Fibroblast of skin of scalp (primary cell): ENCODE data around the gene FTCDNL1. TPM values are rescaled to one million over a fixed set of nuclear protein-coding genes. Genes with fewer than 3 reads are reported as not detected.
A peak's percentile ranks its signal among the peaks of the same experiment; 100 is the strongest.

Experiments used
- DNase-seq: peaks from one replicate; pipeline ENCODE4 v3.0.0-alpha.2; 2013
- polyA plus RNA-seq, 2 experiments: library from polyadenylated mRNA; unstranded; fragments of 120-200 nt; gene quantifications; one replicate each; pipeline ENCODE4 v1.2.1, GENCODE V29; 2013; ENCODE audit not compliant: insufficient read length in 2 of 2

Gene FTCDNL1
- polyA plus RNA-seq (2013, experiment 1 of 2; ENCODE audit: insufficient read length): not detected
- polyA plus RNA-seq (2013, experiment 2 of 2; ENCODE audit: insufficient read length): not detected

- peak; percentile 30 for DNase-seq
Observed at GRCh38 chr2:199850718-199851500, at the start of gene FTCDNL1. Gene FTCDNL1 (minus strand): TSS chr2:199851192. CDS start chr2:199848962, 2,230 bp downstream.

- no peak for DNase-seq
Observed at GRCh38 chr2:199896617-199897016, 45.6 kb upstream of the FTCDNL1 start.

GRCh38 chr2:199895406-199895805, 44.4 kb upstream of the FTCDNL1 start:
- no peak for DNase-seq

GRCh38 chr2:199883474-199884212, 32.7 kb upstream of the FTCDNL1 start:
- DNase-seq: no peak

- DNase-seq: no peak
Observed at GRCh38 chr2:199882667-199883066, 31.7 kb upstream of the FTCDNL1 start.

- peak; percentile 60 for DNase-seq
Observed at GRCh38 chr2:199875400-199875799, 24.4 kb upstream of the FTCDNL1 start.

GRCh38 chr2:199874209-199874608, 23.2 kb upstream of the FTCDNL1 start:
- DNase-seq: no peak

- DNase-seq: peak; percentile 8
Observed at GRCh38 chr2:199870581-199870980, 19.6 kb upstream of the FTCDNL1 start.

- DNase-seq: no peak
Observed at GRCh38 chr2:199869653-199870052, 18.7 kb upstream of the FTCDNL1 start.

GRCh38 chr2:199869227-199869541, 18.2 kb upstream of the FTCDNL1 start:
- DNase-seq: no peak

- DNase-seq: no peak
Observed at GRCh38 chr2:199868431-199869226, 17.6 kb upstream of the FTCDNL1 start.

- no peak for DNase-seq
Observed at GRCh38 chr2:199865905-199866304, 14.9 kb upstream of the FTCDNL1 start.

GRCh38 chr2:199862788-199863187, 11.8 kb upstream of the FTCDNL1 start:
- peak; percentile 9 for DNase-seq

- peak; percentile 24 for DNase-seq
Observed at GRCh38 chr2:199861132-199861774, 10.3 kb upstream of the FTCDNL1 start.

GRCh38 chr2:199855812-199856211, 4.8 kb upstream of the FTCDNL1 start:
- DNase-seq: no peak

GRCh38 chr2:199851883-199852282, 891 bp upstream of the FTCDNL1 start:
- no peak for DNase-seq

- no peak for DNase-seq
Observed at GRCh38 chr2:199851501-199851810, 464 bp upstream of the FTCDNL1 start.

- no peak for DNase-seq
Observed at GRCh38 chr2:199850218-199850717, 724 bp downstream of the FTCDNL1 start.

GRCh38 chr2:199848389-199849130, 2.4 kb downstream of the FTCDNL1 start:
- DNase-seq: no peak

- no peak for DNase-seq
Observed at GRCh38 chr2:199847181-199847864, 3.7 kb downstream of the FTCDNL1 start.
